ENCODE data around the gene MLLT1.
A peak's percentile ranks its signal among the peaks of the same experiment; 100 is the strongest.
"Not testable (repeated sequence)": the region's sequence is repeated elsewhere in the genome, so short reads cannot be mapped to it uniquely, and the experiment has no call there.

The MLLT1 gene

GRCh38 chr19:6279931-6280591 lies at the start of gene MLLT1:
MLLT1 (minus strand) TSS chr19:6279975; CDS start chr19:6279784, 191 bp downstream.
- in situ Hi-C loops (cut with MboI; ENCODE audit: low pct_unique_long_range_greater_than_20kb, low sequenced_read_pairs) = no loop called here

GRCh38 chr19:6326815-6327214 lies 47.0 kb upstream of the MLLT1 start:
- DNase-seq = no peak
- in situ Hi-C loops (cut with MboI; ENCODE audit: low pct_unique_long_range_greater_than_20kb, low sequenced_read_pairs) = no loop called here

More at GRCh38 chr19:6279931-6280591, at the start of gene MLLT1:
- peak; percentile 90 for DNase-seq

GRCh38 chr19:6325614-6326013 lies 45.8 kb upstream of the MLLT1 start:
- in situ Hi-C loops (cut with MboI; ENCODE audit: low pct_unique_long_range_greater_than_20kb, low sequenced_read_pairs) = no loop called here
- DNase-seq = no peak

- in situ Hi-C loops (cut with MboI; ENCODE audit: low pct_unique_long_range_greater_than_20kb, low sequenced_read_pairs) = no loop called here
- DNase-seq = no peak
Measured at GRCh38 chr19:6324757-6325156, 45.0 kb upstream of the MLLT1 start.

GRCh38 chr19:6322284-6322683 lies 42.5 kb upstream of the MLLT1 start:
- no peak for DNase-seq
- in situ Hi-C loops (cut with MboI; ENCODE audit: low pct_unique_long_range_greater_than_20kb, low sequenced_read_pairs) = no loop called here

GRCh38 chr19:6319376-6319775 lies 39.6 kb upstream of the MLLT1 start:
- in situ Hi-C loops (cut with MboI; ENCODE audit: low pct_unique_long_range_greater_than_20kb, low sequenced_read_pairs) = no loop called here
- DNase-seq = no peak

GRCh38 chr19:6318772-6319171 lies 39.0 kb upstream of the MLLT1 start:
- no peak for DNase-seq
- in situ Hi-C loops (cut with MboI; ENCODE audit: low pct_unique_long_range_greater_than_20kb, low sequenced_read_pairs) = no loop called here

GRCh38 chr19:6315646-6316045 lies 35.9 kb upstream of the MLLT1 start:
- in situ Hi-C loops (cut with MboI; ENCODE audit: low pct_unique_long_range_greater_than_20kb, low sequenced_read_pairs); DNase-seq: not testable (repeated sequence)

GRCh38 chr19:6313398-6313969 lies 33.7 kb upstream of the MLLT1 start:
- DNase-seq = no peak
- in situ Hi-C loops (cut with MboI; ENCODE audit: low pct_unique_long_range_greater_than_20kb, low sequenced_read_pairs) = no loop called here

GRCh38 chr19:6312018-6312417 lies 32.2 kb upstream of the MLLT1 start:
- in situ Hi-C loops (cut with MboI; ENCODE audit: low pct_unique_long_range_greater_than_20kb, low sequenced_read_pairs) = no loop called here
- DNase-seq = no peak

- no peak for DNase-seq
- in situ Hi-C loops (cut with MboI; ENCODE audit: low pct_unique_long_range_greater_than_20kb, low sequenced_read_pairs) = no loop called here
Measured at GRCh38 chr19:6298413-6298812, 18.6 kb upstream of the MLLT1 start.

GRCh38 chr19:6297202-6297601 lies 17.4 kb upstream of the MLLT1 start:
- in situ Hi-C loops (cut with MboI; ENCODE audit: low pct_unique_long_range_greater_than_20kb, low sequenced_read_pairs) = no loop called here
- DNase-seq = no peak

- no peak for DNase-seq
- in situ Hi-C loops (cut with MboI; ENCODE audit: low pct_unique_long_range_greater_than_20kb, low sequenced_read_pairs) = no loop called here
Measured at GRCh38 chr19:6292006-6292405, 12.2 kb upstream of the MLLT1 start.

GRCh38 chr19:6288737-6289136 lies 9.0 kb upstream of the MLLT1 start:
- no peak for DNase-seq

GRCh38 chr19:6287269-6287885 lies 7.6 kb upstream of the MLLT1 start:
- in situ Hi-C loops (cut with MboI; ENCODE audit: low pct_unique_long_range_greater_than_20kb, low sequenced_read_pairs) = no loop called here
- no peak for DNase-seq

More at GRCh38 chr19:6288737-6289136, 9.0 kb upstream of the MLLT1 start:
- in situ Hi-C loops (cut with MboI; ENCODE audit: low pct_unique_long_range_greater_than_20kb, low sequenced_read_pairs) = no loop called here

GRCh38 chr19:6286676-6287075 lies 6.9 kb upstream of the MLLT1 start:
- DNase-seq = no peak
- in situ Hi-C loops (cut with MboI; ENCODE audit: low pct_unique_long_range_greater_than_20kb, low sequenced_read_pairs) = no loop called here

- in situ Hi-C loops (cut with MboI; ENCODE audit: low pct_unique_long_range_greater_than_20kb, low sequenced_read_pairs); DNase-seq: not testable (repeated sequence)
Measured at GRCh38 chr19:6282393-6282792, 2.6 kb upstream of the MLLT1 start.

- no peak for DNase-seq
- in situ Hi-C loops (cut with MboI; ENCODE audit: low pct_unique_long_range_greater_than_20kb, low sequenced_read_pairs) = no loop called here
Measured at GRCh38 chr19:6279620-6279930, 200 bp downstream of the MLLT1 start.

GRCh38 chr19:6278740-6279619 lies 795 bp downstream of the MLLT1 start:
- DNase-seq = no peak
- in situ Hi-C loops (cut with MboI; ENCODE audit: low pct_unique_long_range_greater_than_20kb, low sequenced_read_pairs) = no loop called here

GRCh38 chr19:6278051-6278450 lies 1.7 kb downstream of the MLLT1 start:
- in situ Hi-C loops (cut with MboI; ENCODE audit: low pct_unique_long_range_greater_than_20kb, low sequenced_read_pairs) = no loop called here
- no peak for DNase-seq

Measured in KBM-7 (cell line).